Natural killer cell (primary cell): ENCODE data around the gene ATP6V1E1. TPM values are rescaled to one million over a fixed set of nuclear protein-coding genes. Genes with fewer than 3 reads are reported as not detected.

Experiments used
- ATAC-seq, 3 donors: fragments of 150-1000 bp in 2 of 3; fragments of 200-7000 bp in 1 of 3; cut with Tn5 transposase; 1 replicate in 1 of 3; 2 replicates in 2 of 3; pipeline ENCODE4 v1.10.0; 2021; ENCODE audit warnings: mild to moderate bottlenecking in 2 of 3, moderate library complexity in 2 of 3
- DNase-seq, 2 donors: peaks; one replicate each; pipeline versions ENCODE4 v3.0.0 to v3.0.0-alpha.2; 2013 to 2021; ENCODE audit warnings: mixed read lengths in 1 of 2
- H3K27ac ChIP-seq: one replicate; pipeline ENCODE4 v1.5.1; 2013; ENCODE audit warnings: mild to moderate bottlenecking, low read length
- H3K27me3 ChIP-seq: one replicate; pipeline ENCODE4 v1.6.1; 2013; ENCODE audit warnings: low read length; ENCODE audit not compliant: control insufficient read depth, insufficient read depth
- H3K36me3 ChIP-seq: one replicate; pipeline ENCODE4 v1.6.1; 2013; ENCODE audit warnings: low read length; ENCODE audit not compliant: control insufficient read depth, insufficient read depth
- H3K4me1 ChIP-seq: one replicate; pipeline ENCODE4 v1.6.1; 2013; ENCODE audit warnings: low read length; ENCODE audit not compliant: control insufficient read depth, insufficient read depth
- H3K4me3 ChIP-seq: one replicate; pipeline ENCODE4 v1.5.1; 2013; ENCODE audit warnings: low read length
- H3K9me3 ChIP-seq: one replicate; pipeline ENCODE4 v1.6.1; 2013; ENCODE audit warnings: low read length; ENCODE audit not compliant: control insufficient read depth, insufficient read depth
- H3K27ac Mint-ChIP-seq, 2 donors: one replicate each; pipeline ENCODE4 v1.8.0; 2022; ENCODE audit warnings: mild to moderate bottlenecking in 2 of 2, mixed read lengths in 2 of 2, moderate library complexity in 1 of 2
- H3K27me3 Mint-ChIP-seq, 2 donors: one replicate each; pipeline ENCODE4 v1.8.0; 2022; ENCODE audit warnings: low read depth in 2 of 2, mixed read lengths in 2 of 2
- H3K36me3 Mint-ChIP-seq: one replicate; pipeline ENCODE4 v1.8.0; 2022; ENCODE audit warnings: mixed read lengths
- H3K4me1 Mint-ChIP-seq, 2 donors: one replicate each; pipeline ENCODE4 v1.8.0; 2022; ENCODE audit warnings: mixed read lengths in 2 of 2
- H3K4me3 Mint-ChIP-seq: one replicate; pipeline ENCODE4 v1.8.0; 2022; ENCODE audit warnings: mild to moderate bottlenecking, moderate library complexity, mixed read lengths
- H3K9me3 Mint-ChIP-seq, 2 donors: one replicate each; pipeline ENCODE4 v1.8.0; 2022; ENCODE audit warnings: mixed read lengths in 2 of 2
- CTCF ChIP-seq: fragments of 200-600 bp; IDR thresholded peaks from one replicate; pipeline ENCODE4 v1.8.0; 2022; ENCODE audit warnings: antibody characterized with exemption
- WGBS: methylation state at CpG from one replicate; pipeline ENCODE4 v1.1.7; 2013; ENCODE audit warnings: missing lambda C conversion rate; ENCODE audit not compliant: insufficient coverage; 5-methylcytosine and 5-hydroxymethylcytosine counted together
- intact Hi-C: fragments of 100-400 bp; cut with micrococcal nuclease; formaldehyde crosslinking; loops from one replicate; pipeline ENCODE4 v1.14.2; 2022
- total RNA-seq, 4 donors: library from RNA; stranded (reverse); fragments of 120-200 nt in 1 of 4; gene quantifications; one replicate each; pipeline versions ENCODE4 v1.2.3 to v1.2.4, GENCODE V29; 2013 to 2022

The ATP6V1E1 gene
- total RNA-seq, 3 donors from 2014 or later (not counting 1 experiment from before 2014, with no cell fraction given), result 75.8 to 79.8 (median 76.4) TPM

GRCh38 chr22:17629173-17629489, 582 bp upstream of the ATP6V1E1 start:
- peak overlapping the region; percentile 81 for H3K4me3 ChIP-seq
- H3K27me3 Mint-ChIP-seq, result no peaks in the 10 kb centered on the region
- H3K9me3 ChIP-seq, result no peaks in the 10 kb centered on the region
- peak overlapping the region; percentile 96 for H3K4me3 Mint-ChIP-seq
- no peaks in the 10 kb centered on the region for H3K9me3 Mint-ChIP-seq
- H3K27ac Mint-ChIP-seq, result peak overlapping the region; percentile 94 to 99
- H3K27me3 ChIP-seq, result no peaks in the 10 kb centered on the region
- H3K36me3 Mint-ChIP-seq, result no peaks in the 10 kb centered on the region
- WGBS, result 0% methylated on average over 1 of the region's 1 CpG
- DNase-seq (no peak), ATAC-seq (no peak)
- H3K4me1 ChIP-seq, result peaks cover 23% of the 10 kb centered on the region
- intact Hi-C loops, result loop anchor here (2.0 kb wide), 1 partner anchor 448 kb away; the partner anchor contains the start of gene PEX26
- H3K27ac ChIP-seq, result peak overlapping the region; percentile 82
- no peak for TF ChIP-seq CTCF
- H3K4me1 Mint-ChIP-seq, result peaks cover 10 to 19% of the 10 kb centered on the region in 2 donors
- peaks cover 4% of the 10 kb centered on the region for H3K36me3 ChIP-seq

- intact Hi-C loops, result loop anchor here (1.0 to 2.0 kb wide), 2 partner anchors 10 to 449 kb away; partner anchors contain the start of genes BCL2L13 and PEX26
- peak overlapping the region; percentile 96 for H3K4me3 Mint-ChIP-seq
- H3K36me3 ChIP-seq, result peaks cover 6% of the 10 kb centered on the region
- peak overlapping the region; percentile 81 for H3K4me3 ChIP-seq
- no peaks in the 10 kb centered on the region for H3K27me3 ChIP-seq
- no peaks in the 10 kb centered on the region for H3K9me3 Mint-ChIP-seq
- WGBS, result 10% methylated on average over 24 of the region's 24 CpGs
- ATAC-seq (no peak), DNase-seq (no peak)
- no peaks in the 10 kb centered on the region for H3K36me3 Mint-ChIP-seq
- TF ChIP-seq CTCF, result no peak
- no peaks in the 10 kb centered on the region for H3K27me3 Mint-ChIP-seq
- peaks cover 23% of the 10 kb centered on the region for H3K4me1 ChIP-seq
- H3K9me3 ChIP-seq, result no peaks in the 10 kb centered on the region
- peak overlapping the region; percentile 94 to 99 for H3K27ac Mint-ChIP-seq
- H3K4me1 Mint-ChIP-seq, result peaks cover 10 to 19% of the 10 kb centered on the region in 2 donors
- peak overlapping the region; percentile 82 for H3K27ac ChIP-seq
Observed at GRCh38 chr22:17627961-17628405, 566 bp downstream of the ATP6V1E1 start.

GRCh38 chr22:17613280-17613679, 15.3 kb downstream of the ATP6V1E1 start:
- no peak overlapping the region for H3K4me3 ChIP-seq
- TF ChIP-seq CTCF, result no peak
- H3K36me3 Mint-ChIP-seq, result no peaks in the 10 kb centered on the region
- DNase-seq (no peak), ATAC-seq (no peak)
- H3K9me3 Mint-ChIP-seq, result no peaks in the 10 kb centered on the region
- intact Hi-C loops, result no loop called here
- no peaks in the 10 kb centered on the region for H3K27me3 Mint-ChIP-seq
- WGBS, result 93% methylated on average over 4 of the region's 7 CpGs
- H3K36me3 ChIP-seq, result peaks cover 53% of the 10 kb centered on the region
- H3K27ac ChIP-seq, result no peak overlapping the region
- H3K27ac Mint-ChIP-seq, result no peak overlapping the region
- H3K9me3 ChIP-seq, result no peaks in the 10 kb centered on the region
- H3K4me1 Mint-ChIP-seq, result peaks cover 0 to 12% of the 10 kb centered on the region in 2 donors
- H3K27me3 ChIP-seq, result no peaks in the 10 kb centered on the region
- no peaks in the 10 kb centered on the region for H3K4me1 ChIP-seq
- H3K4me3 Mint-ChIP-seq, result no peak overlapping the region

GRCh38 chr22:17612057-17612456, 16.5 kb downstream of the ATP6V1E1 start:
- intact Hi-C loops, result no loop called here
- Mint-ChIP-seq H3K4me1 (peaks cover 0 to 12% of the 10 kb centered on the region in 2 donors), H3K9me3 (no peaks in the 10 kb centered on the region), H3K27ac (peak overlapping the region in 1 of 2 donors; percentile 8), H3K4me3 (no peak overlapping the region), H3K36me3 (no peaks in the 10 kb centered on the region), H3K27me3 (no peaks in the 10 kb centered on the region)
- TF ChIP-seq CTCF, result no peak
- Histone ChIP-seq H3K4me1 (no peaks in the 10 kb centered on the region), H3K4me3 (no peak overlapping the region), H3K9me3 (no peaks in the 10 kb centered on the region), H3K27me3 (no peaks in the 10 kb centered on the region), H3K27ac (no peak overlapping the region), H3K36me3 (peaks cover 54% of the 10 kb centered on the region)
- no peak for DNase-seq
- WGBS, result 67% methylated on average over 2 of the region's 3 CpGs
- no peak for ATAC-seq
